ENCODE data around the gene MCF2L.

Gene MCF2L

DNA sequence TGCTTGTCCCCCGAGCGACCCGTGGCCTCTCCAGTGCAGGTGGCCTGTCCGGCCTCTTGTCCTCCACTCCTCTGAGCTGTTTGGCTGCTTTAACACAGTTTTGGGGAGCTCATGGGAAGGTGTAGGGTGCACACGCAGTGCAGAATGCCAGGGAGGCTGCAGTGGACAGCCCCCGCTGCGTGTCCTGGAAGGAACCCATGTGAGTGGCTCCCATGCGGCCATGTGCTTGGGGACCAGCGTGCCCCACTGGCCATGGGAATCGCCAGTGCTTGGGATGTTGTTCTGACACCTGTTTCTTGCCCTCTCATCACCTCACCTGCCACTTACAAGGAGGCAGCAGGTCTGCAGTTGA, 114.0 kb downstream of the MCF2L start:
- TF ChIP-seq, protein P1, sequence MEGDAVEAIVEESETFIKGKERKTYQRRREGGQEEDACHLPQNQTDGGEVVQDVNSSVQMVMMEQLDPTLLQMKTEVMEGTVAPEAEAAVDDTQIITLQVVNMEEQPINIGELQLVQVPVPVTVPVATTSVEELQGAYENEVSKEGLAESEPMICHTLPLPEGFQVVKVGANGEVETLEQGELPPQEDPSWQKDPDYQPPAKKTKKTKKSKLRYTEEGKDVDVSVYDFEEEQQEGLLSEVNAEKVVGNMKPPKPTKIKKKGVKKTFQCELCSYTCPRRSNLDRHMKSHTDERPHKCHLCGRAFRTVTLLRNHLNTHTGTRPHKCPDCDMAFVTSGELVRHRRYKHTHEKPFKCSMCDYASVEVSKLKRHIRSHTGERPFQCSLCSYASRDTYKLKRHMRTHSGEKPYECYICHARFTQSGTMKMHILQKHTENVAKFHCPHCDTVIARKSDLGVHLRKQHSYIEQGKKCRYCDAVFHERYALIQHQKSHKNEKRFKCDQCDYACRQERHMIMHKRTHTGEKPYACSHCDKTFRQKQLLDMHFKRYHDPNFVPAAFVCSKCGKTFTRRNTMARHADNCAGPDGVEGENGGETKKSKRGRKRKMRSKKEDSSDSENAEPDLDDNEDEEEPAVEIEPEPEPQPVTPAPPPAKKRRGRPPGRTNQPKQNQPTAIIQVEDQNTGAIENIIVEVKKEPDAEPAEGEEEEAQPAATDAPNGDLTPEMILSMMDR (IDR thresholded peaks at IDR 0.05; ENCODE audit: control insufficient read depth, extremely low read depth, insufficient read depth) = no peak
- no peak overlapping the region for H3K4me3 ChIP-seq (ENCODE audit: low read depth, low read length)
- DNase-seq (ENCODE audit: low read depth) = no peak

DNA sequence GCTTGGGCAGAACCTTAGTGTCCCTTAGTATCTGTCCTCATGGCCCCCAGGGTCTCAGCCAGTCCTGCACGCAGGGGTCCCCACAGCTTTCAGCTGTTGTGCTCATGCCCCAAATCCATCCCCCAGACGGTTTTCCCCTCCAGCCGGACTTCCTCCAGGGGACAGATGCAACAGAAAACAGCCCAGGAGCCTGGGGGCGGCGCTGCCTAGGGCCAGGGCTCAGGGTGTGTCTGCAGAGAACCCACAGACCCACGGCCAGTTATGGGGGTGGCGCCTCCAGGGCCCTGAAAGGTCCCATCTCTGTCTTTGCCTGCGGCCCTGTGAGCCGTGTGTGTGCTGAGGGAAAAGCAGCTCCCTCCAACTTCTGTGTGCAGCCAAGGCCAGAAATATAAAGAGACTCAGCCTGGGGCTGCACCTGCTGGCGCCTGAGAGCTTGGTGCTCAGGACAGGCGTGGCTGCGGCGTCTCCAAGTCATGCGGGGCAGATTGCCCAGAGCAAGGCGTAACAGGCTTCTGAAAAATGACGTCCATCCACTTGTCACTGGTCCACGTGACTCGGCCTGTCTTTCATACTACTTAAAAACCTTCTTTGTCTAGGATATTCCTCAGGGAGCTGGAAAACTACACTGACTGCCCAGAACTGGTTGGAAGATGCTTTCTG, 114.5 kb downstream of the MCF2L start:
- TF ChIP-seq, protein P1 (IDR thresholded peaks at IDR 0.05; ENCODE audit: control insufficient read depth, extremely low read depth, insufficient read depth) = no peak
- H3K4me3 ChIP-seq (ENCODE audit: low read depth, low read length) = no peak overlapping the region

DNA sequence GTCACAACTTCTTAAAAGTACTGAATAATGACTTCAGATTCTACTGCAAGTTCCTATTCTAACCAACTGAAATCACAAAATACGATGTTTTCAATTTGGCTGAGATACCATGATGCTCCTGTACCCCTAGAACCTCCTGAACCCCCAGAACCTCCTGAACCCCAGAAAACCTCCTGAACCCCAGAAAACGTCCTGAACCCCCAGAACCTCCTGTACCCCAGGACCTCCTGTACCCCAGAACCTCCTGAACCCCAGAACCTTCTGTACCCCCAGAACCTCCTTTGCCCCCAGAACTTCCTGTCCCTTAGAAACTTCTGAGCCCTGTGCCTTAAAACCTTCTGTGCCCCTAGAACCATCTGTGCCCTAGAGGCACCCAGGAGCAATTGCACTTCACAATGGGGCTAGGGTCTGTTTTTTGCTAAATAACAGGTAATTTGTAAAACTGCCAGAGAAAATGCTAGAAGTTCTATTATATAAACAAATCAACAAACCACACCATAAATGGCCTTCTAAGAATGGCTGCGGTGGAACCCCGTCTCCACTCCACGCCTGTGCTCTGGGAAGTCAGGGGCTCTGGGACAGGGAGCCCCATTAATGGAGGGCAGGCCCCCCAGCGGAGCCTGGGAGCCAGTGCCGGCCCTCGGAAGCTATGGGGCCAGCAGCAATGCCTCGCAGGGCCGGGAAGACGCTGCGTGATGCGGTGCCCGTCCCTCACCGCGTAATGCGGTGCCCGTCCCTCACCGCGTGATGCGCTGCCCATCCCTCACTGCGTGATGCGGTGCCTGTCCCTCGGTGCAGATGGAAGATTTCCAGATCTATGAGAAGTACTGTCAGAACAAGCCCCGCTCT, 115.3 kb downstream of the MCF2L start:
- no peak overlapping the region for H3K4me3 ChIP-seq (ENCODE audit: low read depth, low read length)
- TF ChIP-seq, protein P1 (IDR thresholded peaks at IDR 0.05; ENCODE audit: control insufficient read depth, extremely low read depth, insufficient read depth) = no peak
- no peak for DNase-seq (ENCODE audit: low read depth)

More for the DNA sequence above, 114.5 kb downstream of the MCF2L start:
- DNase-seq (ENCODE audit: low read depth) = peak; percentile 93

DNA sequence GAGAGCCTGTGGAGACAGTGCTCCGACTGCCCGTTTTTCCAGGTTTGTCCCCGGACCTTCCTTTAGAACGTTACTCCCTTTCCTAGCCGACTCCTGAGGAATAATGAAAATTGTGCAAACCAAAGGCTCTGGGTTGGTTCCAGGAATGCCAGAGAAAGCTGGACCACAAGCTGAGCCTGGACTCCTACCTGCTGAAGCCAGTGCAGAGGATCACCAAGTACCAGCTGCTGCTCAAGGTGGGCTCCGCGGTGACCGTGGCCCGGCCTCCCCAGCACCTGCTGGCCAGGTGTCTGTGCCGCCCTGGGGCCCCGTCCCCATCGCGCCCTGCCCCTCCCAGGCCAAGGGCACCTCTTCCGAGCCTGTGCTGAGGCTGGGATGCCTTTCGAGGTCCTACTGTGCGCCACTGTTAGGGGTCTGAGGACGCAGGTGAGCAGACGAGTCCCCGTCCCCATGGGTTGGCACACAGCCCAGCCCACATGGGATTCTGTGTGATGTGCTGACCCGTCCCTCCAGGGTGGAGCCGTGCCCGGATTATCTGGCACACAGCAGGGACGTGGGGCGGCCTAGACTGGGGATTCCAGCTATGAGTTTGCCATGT, 116.0 kb downstream of the MCF2L start:
- DNase-seq (ENCODE audit: low read depth) = no peak
- H3K4me3 ChIP-seq (ENCODE audit: low read depth, low read length) = no peak overlapping the region
- TF ChIP-seq, protein P1 (IDR thresholded peaks at IDR 0.05; ENCODE audit: control insufficient read depth, extremely low read depth, insufficient read depth) = no peak

DNA sequence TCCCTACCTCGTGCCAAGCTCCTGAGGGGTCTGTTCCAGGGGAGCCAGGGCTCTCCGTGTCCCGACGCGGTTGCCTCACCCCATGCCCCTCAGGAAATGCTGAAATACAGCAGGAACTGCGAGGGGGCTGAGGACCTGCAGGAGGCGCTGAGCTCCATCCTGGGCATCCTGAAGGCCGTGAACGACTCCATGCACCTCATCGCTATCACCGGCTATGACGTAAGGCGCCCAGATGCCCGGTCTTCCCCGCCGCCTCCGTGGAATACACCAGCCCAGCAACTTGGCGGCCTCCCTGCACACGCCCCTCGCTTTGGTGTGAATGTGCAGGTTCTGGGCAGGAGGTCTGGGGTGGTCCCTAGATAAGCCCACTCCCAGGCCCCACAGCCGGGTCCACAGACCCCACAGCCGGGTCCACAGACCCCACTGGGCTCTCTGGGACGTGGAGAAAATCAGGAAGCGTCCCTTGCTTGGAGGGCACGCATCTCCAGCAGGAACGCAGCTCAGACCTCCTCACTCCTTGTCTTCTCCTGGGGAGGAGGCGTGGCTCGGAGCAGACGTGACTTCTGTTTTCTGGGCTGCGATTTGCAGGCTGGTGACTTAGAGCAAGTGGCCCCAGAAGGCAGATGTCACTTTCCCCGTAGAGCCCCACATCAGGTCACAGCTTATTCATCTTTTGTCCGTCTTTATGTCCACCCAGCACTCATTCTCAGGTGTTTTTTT, 117.2 kb downstream of the MCF2L start:
- TF ChIP-seq, protein P1 (IDR thresholded peaks at IDR 0.05; ENCODE audit: control insufficient read depth, extremely low read depth, insufficient read depth) = no peak

DNA sequence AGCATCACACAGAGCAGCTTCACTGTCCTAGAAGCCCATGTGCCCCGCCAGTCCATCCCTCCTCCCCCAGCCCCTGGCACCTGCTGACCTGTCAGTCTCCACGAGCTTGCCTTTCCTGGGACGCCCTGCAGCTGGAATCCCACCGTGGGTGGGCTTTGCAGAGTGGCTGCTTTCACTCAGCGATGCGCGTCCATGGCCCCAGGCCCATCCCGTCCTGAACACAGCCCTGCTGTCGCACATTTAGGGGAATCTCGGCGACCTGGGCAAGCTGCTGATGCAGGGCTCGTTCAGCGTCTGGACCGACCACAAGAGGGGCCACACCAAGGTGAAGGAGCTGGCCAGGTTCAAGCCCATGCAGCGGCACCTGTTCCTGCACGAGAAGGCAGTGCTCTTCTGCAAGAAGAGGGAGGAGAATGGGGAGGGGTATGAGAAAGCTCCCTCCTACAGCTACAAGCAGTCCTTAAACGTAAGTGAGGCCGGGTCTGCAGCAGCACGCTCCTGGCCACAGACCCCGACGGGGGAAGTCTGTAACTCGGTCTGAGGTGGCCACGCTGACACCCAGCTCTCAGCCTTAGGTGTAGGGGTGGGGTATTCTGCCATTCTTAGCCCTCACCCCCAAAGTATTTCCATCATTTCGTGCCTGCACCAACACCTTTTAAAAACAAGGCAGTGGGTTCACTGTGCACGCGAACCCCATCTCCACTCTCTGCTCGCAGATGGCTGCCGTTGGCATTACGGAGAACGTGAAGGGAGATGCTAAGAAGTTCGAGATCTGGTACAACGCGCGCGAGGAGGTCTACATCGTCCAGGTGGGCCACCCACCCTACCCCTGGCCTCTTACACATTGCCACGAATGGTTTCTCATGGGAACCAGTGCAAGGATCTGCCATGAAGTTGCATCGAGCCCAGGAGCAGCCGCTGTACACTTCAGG, 118.2 kb downstream of the MCF2L start:
- TF ChIP-seq, protein P1 (IDR thresholded peaks at IDR 0.05; ENCODE audit: control insufficient read depth, extremely low read depth, insufficient read depth) = no peak
- no peak overlapping the region for H3K4me3 ChIP-seq (ENCODE audit: low read depth, low read length)
- no peak for DNase-seq (ENCODE audit: low read depth)

More for the DNA sequence above, 117.2 kb downstream of the MCF2L start:
- H3K4me3 ChIP-seq (ENCODE audit: low read depth, low read length) = no peak overlapping the region
- no peak for DNase-seq (ENCODE audit: low read depth)
